H9 (cell line): ENCODE results near the gene ELAC1. TPM values are rescaled to one million over a fixed set of nuclear protein-coding genes. Genes with fewer than 3 reads are reported as not detected.

Experiments
- DNase-seq: peaks from one replicate; pipeline ENCODE4 v3.0.0-alpha.2; 2017
- H2AFZ ChIP-seq: one replicate; pipeline ENCODE4 v1.6.1; 2013; ENCODE audit warnings: mild to moderate bottlenecking, low read length, control low read depth, moderate library complexity
- H2AK5ac ChIP-seq: 2 replicates; pipeline ENCODE4 v1.6.1; 2013; ENCODE audit warnings: low read length, control low read depth, mixed read lengths; ENCODE audit not compliant: insufficient read length
- H2BK120ac ChIP-seq: one replicate; pipeline ENCODE4 v1.6.1; 2013; ENCODE audit warnings: low read depth, mild to moderate bottlenecking, low read length, control low read depth, inconsistent platforms; ENCODE audit not compliant: poor library complexity, severe bottlenecking
- H2BK12ac ChIP-seq: 2 replicates; pipeline ENCODE4 v1.6.1; 2013; ENCODE audit warnings: low read length, control low read depth, mixed read lengths, low read depth; ENCODE audit not compliant: insufficient read length
- H2BK15ac ChIP-seq: 2 replicates; pipeline ENCODE4 v1.6.1; 2013; ENCODE audit warnings: low read depth, low read length, control low read depth
- H2BK20ac ChIP-seq: one replicate; pipeline ENCODE4 v1.6.1; 2013; ENCODE audit warnings: low read depth, mild to moderate bottlenecking, low read length, control low read depth, inconsistent platforms; ENCODE audit not compliant: poor library complexity, severe bottlenecking
- H2BK5ac ChIP-seq: 2 replicates; pipeline ENCODE4 v1.6.1; 2013; ENCODE audit warnings: low read length, control low read depth, mixed read lengths; ENCODE audit not compliant: insufficient read length
- H3K14ac ChIP-seq: 2 replicates; pipeline ENCODE4 v1.6.1; 2013; ENCODE audit warnings: low read length, control low read depth; ENCODE audit not compliant: insufficient read depth
- H3K18ac ChIP-seq: 2 replicates; pipeline ENCODE4 v1.6.1; 2013; ENCODE audit warnings: low read depth, mild to moderate bottlenecking, mixed read lengths, low read length, control low read depth; ENCODE audit not compliant: insufficient read length
- H3K23ac ChIP-seq: 2 replicates; pipeline ENCODE4 v1.6.1; 2013; ENCODE audit warnings: low read length, control low read depth, mixed read lengths, low read depth; ENCODE audit not compliant: insufficient read length
- H3K23me2 ChIP-seq: 2 replicates; pipeline ENCODE4 v1.6.1; 2013; ENCODE audit warnings: low read depth, mild to moderate bottlenecking, mixed read lengths, low read length, control low read depth; ENCODE audit not compliant: insufficient read length, poor library complexity, severe bottlenecking
- H3K27ac ChIP-seq: 2 replicates; pipeline ENCODE4 v1.5.1; 2013; ENCODE audit warnings: low read length, control low read depth, mixed read lengths, low read depth; ENCODE audit not compliant: insufficient read length
- H3K27me3 ChIP-seq: 2 replicates; pipeline ENCODE4 v1.6.1; 2013; ENCODE audit warnings: low read length, control low read depth, inconsistent platforms; ENCODE audit not compliant: insufficient read depth
- H3K4ac ChIP-seq: 2 replicates; pipeline ENCODE4 v1.6.1; 2013; ENCODE audit warnings: low read depth, mild to moderate bottlenecking, control low read depth, inconsistent platforms, low read length, moderate library complexity
- H3K4me1 ChIP-seq: 2 replicates; pipeline ENCODE4 v1.6.1; 2013; ENCODE audit warnings: low read length, control low read depth, inconsistent platforms; ENCODE audit not compliant: insufficient read depth
- H3K4me2 ChIP-seq: 2 replicates; pipeline ENCODE4 v1.6.1; 2013; ENCODE audit warnings: low read length, control low read depth, mixed read lengths; ENCODE audit not compliant: insufficient read length, insufficient read depth
- H3K56ac ChIP-seq: 2 replicates; pipeline ENCODE4 v1.6.1; 2013; ENCODE audit warnings: low read depth, mild to moderate bottlenecking, mixed read lengths, low read length, control low read depth; ENCODE audit not compliant: insufficient read length
- H3K79me1 ChIP-seq: 2 replicates; pipeline ENCODE4 v1.6.1; 2013; ENCODE audit warnings: low read depth, mild to moderate bottlenecking, moderate library complexity, low read length, control low read depth, inconsistent platforms; ENCODE audit not compliant: insufficient read depth, poor library complexity, severe bottlenecking
- H3K79me2 ChIP-seq: 2 replicates; pipeline ENCODE4 v1.6.1; 2013; ENCODE audit warnings: low read length, control low read depth, inconsistent platforms; ENCODE audit not compliant: insufficient read depth
- H3K9ac ChIP-seq: 2 replicates; pipeline ENCODE4 v1.6.1; 2013; ENCODE audit warnings: low read length, control low read depth, mixed read lengths; ENCODE audit not compliant: insufficient read length; ENCODE audit errors: extremely low read depth
- H3K9me3 ChIP-seq: one replicate; pipeline ENCODE4 v1.6.1; 2013; ENCODE audit warnings: low read depth, low read length, inconsistent platforms; ENCODE audit not compliant: control insufficient read depth
- H3T11ph ChIP-seq: one replicate; pipeline ENCODE4 v1.6.1; 2013; ENCODE audit warnings: mild to moderate bottlenecking, low read length, control low read depth, inconsistent platforms
- H4K20me1 ChIP-seq: one replicate; pipeline ENCODE4 v1.6.1; 2013; ENCODE audit not compliant: control insufficient read depth, insufficient read length, insufficient read depth
- H4K5ac ChIP-seq: 2 replicates; pipeline ENCODE4 v1.6.1; 2013; ENCODE audit warnings: low read depth, mild to moderate bottlenecking, mixed read lengths, low read length, control low read depth; ENCODE audit not compliant: insufficient read length
- H4K8ac ChIP-seq: replicated peaks from 2 replicates; pipeline ENCODE4 v1.6.1; 2013; ENCODE audit warnings: low read length, control low read depth, mixed read lengths, low read depth; ENCODE audit not compliant: insufficient read length
- H4K91ac ChIP-seq: 2 replicates; pipeline ENCODE4 v1.6.1; 2013; ENCODE audit warnings: low read depth, mild to moderate bottlenecking, moderate library complexity, mixed read lengths, low read length, control low read depth; ENCODE audit not compliant: insufficient read length
- H3K27ac Mint-ChIP-seq, 3 experiments: 2 replicates in 2 of 3; 3 replicates in 1 of 3; pipeline ENCODE4 v1.8.0; 2020 to 2021; ENCODE audit warnings: mixed read lengths in 3 of 3, mild to moderate bottlenecking in 1 of 3, moderate library complexity in 1 of 3
- H3K27me3 Mint-ChIP-seq: 2 replicates; pipeline ENCODE4 v1.8.0; 2021; ENCODE audit warnings: low read depth, mild to moderate bottlenecking, moderate library complexity, mixed read lengths
- H3K36me3 Mint-ChIP-seq, 3 experiments: 2 replicates in 2 of 3; 3 replicates in 1 of 3; pipeline ENCODE4 v1.8.0; 2020 to 2021; ENCODE audit warnings: low read depth in 3 of 3, mixed read lengths in 3 of 3; ENCODE audit not compliant: insufficient read depth in 1 of 3
- H3K4me1 Mint-ChIP-seq, 2 experiments: 2 replicates each; pipeline ENCODE4 v1.8.0; 2020; ENCODE audit warnings: mixed read lengths in 2 of 2
- H3K4me3 Mint-ChIP-seq, 2 experiments: 2 replicates in 1 of 2; 3 replicates in 1 of 2; pipeline ENCODE4 v1.8.0; 2020 to 2021; ENCODE audit warnings: mild to moderate bottlenecking in 2 of 2, mixed read lengths in 2 of 2, moderate library complexity in 1 of 2
- H3K9me3 Mint-ChIP-seq, 2 experiments: 2 replicates in 1 of 2; 3 replicates in 1 of 2; pipeline ENCODE4 v1.8.0; 2020; ENCODE audit warnings: mild to moderate bottlenecking in 2 of 2, mixed read lengths in 2 of 2, moderate library complexity in 1 of 2
- WGBS: extraction: QIAGEN DNeasy Blood & Tissue Kit; methylation state at CpG from one replicate; pipeline ENCODE4 v1.1.7; 2013; ENCODE audit warnings: missing lambda C conversion rate, low lambda C conversion rate, mixed read lengths; ENCODE audit not compliant: insufficient read length; ENCODE audit errors: extremely low coverage; 5-methylcytosine and 5-hydroxymethylcytosine counted together
- total RNA-seq: library from RNA; stranded (reverse); gene quantifications from 2 replicates; pipeline ENCODE4 v1.2.1, GENCODE V29; 2021
- TF ChIP-seq, protein P1 (sequence below): fragments of 200-600 bp; sonication (generic); conservative IDR thresholded peaks from 3 replicates; pipeline ENCODE4 v1.8.0; 2021; ENCODE audit warnings: antibody characterized with exemption, mild to moderate bottlenecking

The ELAC1 gene
- total RNA-seq, 1 experiment from 2014 or later: 5.7 TPM

- no peak overlapping the region for H4K91ac ChIP-seq
- no peak overlapping the region for H2BK20ac ChIP-seq
- H3K23me2 ChIP-seq: no peaks in the 10 kb centered on the region
- no peaks in the 10 kb centered on the region for H3K79me2 ChIP-seq
- H3K9me3 ChIP-seq: no peaks in the 10 kb centered on the region
- Mint-ChIP-seq H3K27ac (no peak overlapping the region), H3K9me3 (peaks cover 3 to 5% of the 10 kb centered on the region in 2 experiments; a peak in 3 of 5 replicates), H3K36me3 (peaks cover 5 to 8% (median 8%) of the 10 kb centered on the region in 3 experiments), H3K27me3 (no peaks in the 10 kb centered on the region), H3K4me3 (no peak overlapping the region), H3K4me1 (peaks cover 13 to 21% of the 10 kb centered on the region in 2 experiments)
- no peak overlapping the region for H2BK5ac ChIP-seq
- H4K8ac ChIP-seq: no peak overlapping the region
- no CpG with 5 or more reads among the region's 5 CpGs for WGBS
- H3K27ac ChIP-seq: no peak overlapping the region
- no peak overlapping the region for H3K23ac ChIP-seq
- no peak overlapping the region for H3K18ac ChIP-seq
- H4K5ac ChIP-seq: no peak overlapping the region
- peaks cover 3% of the 10 kb centered on the region; the same call in 1 of the 2 replicates for H3K4me1 ChIP-seq
- TF ChIP-seq, protein P1, sequence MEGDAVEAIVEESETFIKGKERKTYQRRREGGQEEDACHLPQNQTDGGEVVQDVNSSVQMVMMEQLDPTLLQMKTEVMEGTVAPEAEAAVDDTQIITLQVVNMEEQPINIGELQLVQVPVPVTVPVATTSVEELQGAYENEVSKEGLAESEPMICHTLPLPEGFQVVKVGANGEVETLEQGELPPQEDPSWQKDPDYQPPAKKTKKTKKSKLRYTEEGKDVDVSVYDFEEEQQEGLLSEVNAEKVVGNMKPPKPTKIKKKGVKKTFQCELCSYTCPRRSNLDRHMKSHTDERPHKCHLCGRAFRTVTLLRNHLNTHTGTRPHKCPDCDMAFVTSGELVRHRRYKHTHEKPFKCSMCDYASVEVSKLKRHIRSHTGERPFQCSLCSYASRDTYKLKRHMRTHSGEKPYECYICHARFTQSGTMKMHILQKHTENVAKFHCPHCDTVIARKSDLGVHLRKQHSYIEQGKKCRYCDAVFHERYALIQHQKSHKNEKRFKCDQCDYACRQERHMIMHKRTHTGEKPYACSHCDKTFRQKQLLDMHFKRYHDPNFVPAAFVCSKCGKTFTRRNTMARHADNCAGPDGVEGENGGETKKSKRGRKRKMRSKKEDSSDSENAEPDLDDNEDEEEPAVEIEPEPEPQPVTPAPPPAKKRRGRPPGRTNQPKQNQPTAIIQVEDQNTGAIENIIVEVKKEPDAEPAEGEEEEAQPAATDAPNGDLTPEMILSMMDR: no peak
- H3K79me1 ChIP-seq: no peaks in the 10 kb centered on the region
- no peak overlapping the region for H2BK15ac ChIP-seq
- no peak for DNase-seq
- H3K4me2 ChIP-seq: no peak overlapping the region
- H3K27me3 ChIP-seq: no peaks in the 10 kb centered on the region
- no peak overlapping the region for H2BK12ac ChIP-seq
- no peaks in the 10 kb centered on the region for H4K20me1 ChIP-seq
- H3K9ac ChIP-seq: no peak overlapping the region
- H2BK120ac ChIP-seq: no peak overlapping the region
- no peak overlapping the region for H2AK5ac ChIP-seq
- no peak overlapping the region for H3K14ac ChIP-seq
- no peak overlapping the region for H2AFZ ChIP-seq
- H3K4ac ChIP-seq: no peak overlapping the region
- H3T11ph ChIP-seq: no peak overlapping the region
- no peak overlapping the region for H3K56ac ChIP-seq
Measured at GRCh38 chr18:51021226-51021965, 53.6 kb downstream of the ELAC1 start.
